Measurements from ENCODE around the gene WDR36. TPM values are rescaled to one million over a fixed set of nuclear protein-coding genes. Genes with fewer than 3 reads are reported as not detected.

Gene WDR36
- total and polyA plus RNA-seq, 2 of the 8 experiments (the other 6 are each of a cell fraction or from before 2014, with no cell fraction given): 9.3 to 41.8 TPM

DNA sequence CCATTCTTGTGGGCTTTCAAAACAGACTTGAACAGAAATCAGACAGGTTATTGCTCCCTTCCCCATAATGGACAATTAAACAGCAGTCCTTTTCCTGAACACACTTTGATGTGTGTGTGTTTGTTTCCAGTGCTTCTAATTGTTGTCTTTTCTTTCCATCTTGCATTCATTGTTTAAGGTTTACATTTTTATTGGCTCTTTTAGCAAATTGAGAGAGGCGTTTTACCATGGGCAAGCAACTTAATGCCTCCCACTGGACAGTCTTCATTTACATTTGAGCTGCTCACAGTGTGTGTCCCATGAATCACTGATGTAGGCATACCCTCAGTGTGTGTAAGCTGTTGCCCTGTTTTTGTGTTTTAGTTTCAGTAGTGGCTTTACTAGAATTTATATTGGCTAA, 25.0 kb downstream of the WDR36 start:
- H3K56ac ChIP-seq (replicated peaks; ENCODE audit: insufficient read length, low read depth, low read length): no peak overlapping the region
- peak overlapping the region in 1 of 4 experiments; percentile 34; a peak in 1 of 7 replicates for H3K9ac ChIP-seq (replicated peaks in 1 of 4; ENCODE audit: extremely low read depth in 1 of 4, low read depth in 3 of 4, low read length in 3 of 4)
- H2BK5ac ChIP-seq (ENCODE audit: low read depth, low read length): no peak overlapping the region
- no peaks in the 10 kb centered on the region for H4K20me1 ChIP-seq (replicated peaks in 1 of 2; ENCODE audit: control insufficient read depth in 1 of 2, insufficient read depth in 2 of 2, low read length in 2 of 2)
- H3K23ac ChIP-seq (ENCODE audit: insufficient read length): no peak overlapping the region
- H4K91ac ChIP-seq (replicated peaks; ENCODE audit: insufficient read length, low read length): no peak overlapping the region
- no peaks in the 10 kb centered on the region for H3K79me1 ChIP-seq (ENCODE audit: low read depth, low read length)
- peak overlapping the region in 1 of 4 experiments; percentile 11; a peak in 1 of 8 replicates for H3K4me3 ChIP-seq (ENCODE audit: extremely low read depth in 1 of 4, insufficient read depth in 2 of 4, low read depth in 3 of 4, low read length in 4 of 4)
- H2BK120ac ChIP-seq (replicated peaks; ENCODE audit: low read depth, low read length): no peak overlapping the region
- no peaks in the 10 kb centered on the region for H3K23me2 ChIP-seq (ENCODE audit: low read depth, low read length)
- H3K9me3 ChIP-seq (ENCODE audit: insufficient read depth in 2 of 2, low read depth in 1 of 2, low read length in 1 of 2): no peaks in the 10 kb centered on the region
- no peak overlapping the region for H4K8ac ChIP-seq (ENCODE audit: extremely low read depth, insufficient read depth, low read length)
- POLR2A ChIA-PET (ENCODE audit: partially characterized antibody): interaction anchor here (0.7 kb wide), 1 partner anchor 1048 kb away, joined by 3 read pairs; no protein-coding TSS in a partner anchor
- no peak overlapping the region for H2AK5ac ChIP-seq (ENCODE audit: low read depth, low read length)
- no peak overlapping the region for H2BK15ac ChIP-seq (ENCODE audit: low read length)
- H2BK20ac ChIP-seq (ENCODE audit: low read length): no peak overlapping the region
- no peak overlapping the region for H3K27ac ChIP-seq (ENCODE audit: low read depth, low read length)
- H2BK12ac ChIP-seq (ENCODE audit: low read depth, low read length): no peak overlapping the region
- TF ChIP-seq JUND (IDR thresholded peaks at IDR 0.05; ENCODE audit: low read length): peak; percentile 43; the same call in 1 of the 2 replicates
- TF ChIP-seq FOSL1 (IDR thresholded peaks at IDR 0.05; ENCODE audit: insufficient read depth, low read depth, low read length): no peak
- peak; percentile 90 for TF ChIP-seq NANOG (IDR thresholded peaks at IDR 0.05; ENCODE audit: insufficient read depth, low read depth, low read length, poor library complexity, severe bottlenecking)
- TF ChIP-seq RFX5 (IDR thresholded peaks at IDR 0.05; ENCODE audit: borderline replicate concordance, low read depth, low read length): no peak
- no peaks in the 10 kb centered on the region for H3K27me3 ChIP-seq (replicated peaks in 1 of 4; ENCODE audit: control insufficient read depth in 3 of 4, extremely low read depth in 1 of 4, insufficient read depth in 3 of 4, low read length in 3 of 4)
- H2AFZ ChIP-seq (ENCODE audit: low read length): no peak overlapping the region
- H3K4ac ChIP-seq (replicated peaks; ENCODE audit: insufficient read length, low read depth, low read length): no peak overlapping the region
- H3K36me3 ChIP-seq (ENCODE audit: control insufficient read depth in 2 of 4, insufficient read depth in 4 of 4, low read length in 3 of 4): peaks cover 2 to 56% (median 16%) of the 10 kb centered on the region in 4 experiments
- DNase-seq (ENCODE audit: low read depth in 1 of 2, low spot score in 2 of 2) (no peak), FAIRE-seq (peak; percentile 84)
- peak overlapping the region; percentile 46 to 66; a peak in 3 of 4 replicates for H3K4me2 ChIP-seq (ENCODE audit: insufficient read depth in 1 of 2, low read depth in 2 of 2, low read length in 2 of 2)
- CTCF ChIA-PET (ENCODE audit: partially characterized antibody): interaction anchor here (1.7 kb wide), 1 partner anchor 18 kb away, joined by 4 read pairs; no protein-coding TSS in a partner anchor
- H4K5ac ChIP-seq (ENCODE audit: insufficient read length, low read depth, low read length): peak overlapping the region; percentile 66
- H3K4me1 ChIP-seq (replicated peaks in 1 of 4; ENCODE audit: control insufficient read depth in 3 of 4, insufficient read depth in 4 of 4, low read length in 3 of 4): peaks cover 0 to 15% (median 2%) of the 10 kb centered on the region in 4 experiments; a peak in 3 of 7 replicates
- no peak overlapping the region for H3K18ac ChIP-seq (ENCODE audit: extremely low read depth, low read length)
- WGBS, 2 experiments (ENCODE audit: extremely low coverage in 1 of 2, insufficient coverage in 1 of 2, insufficient read length in 1 of 2, insufficient replicate concordance in 2 of 2, low coverage in 1 of 2, low lambda C conversion rate in 2 of 2, missing lambda C conversion rate in 1 of 2): 14% methylated on average over 1 of the region's 1 CpG; no CpG with 5 or more reads in 1 of the 2 experiments
- H3K14ac ChIP-seq (ENCODE audit: insufficient read length): no peak overlapping the region
- peaks cover 0 to 4% of the 10 kb centered on the region in 2 experiments; a peak in 1 of 4 replicates for H3K79me2 ChIP-seq (ENCODE audit: control insufficient read depth in 1 of 2, insufficient read depth in 2 of 2, low read length in 2 of 2)
